T follicular helper cell (primary cell): ENCODE measurements around the gene GNPNAT1.
"Not testable (repeated sequence)": the region's sequence is repeated elsewhere in the genome, so short reads cannot be mapped to it uniquely, and the experiment has no call there.

Experiments
- DNase-seq: peaks from one replicate; pipeline ENCODE4 v3.0.0-alpha.2; 2020; ENCODE audit warnings: low read depth

Gene GNPNAT1

DNA sequence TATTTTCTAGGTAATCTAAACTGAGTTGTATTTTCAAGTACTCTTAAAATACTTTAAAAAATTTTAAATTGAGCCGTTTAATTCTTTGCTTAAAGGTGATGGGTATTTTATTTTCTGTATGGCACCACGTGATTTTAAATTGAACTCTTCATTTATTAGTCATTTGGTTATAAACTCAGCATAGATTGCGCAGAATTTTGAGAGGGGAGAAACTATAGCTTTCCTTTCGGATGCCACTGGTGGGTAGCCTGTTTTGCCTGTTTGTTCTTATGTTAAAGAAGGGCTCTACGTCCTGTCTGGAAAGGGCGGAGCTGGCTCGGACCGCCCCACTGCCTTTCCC lies 61.9 kb downstream of the GNPNAT1 start:
- DNase-seq, result no peak

DNA sequence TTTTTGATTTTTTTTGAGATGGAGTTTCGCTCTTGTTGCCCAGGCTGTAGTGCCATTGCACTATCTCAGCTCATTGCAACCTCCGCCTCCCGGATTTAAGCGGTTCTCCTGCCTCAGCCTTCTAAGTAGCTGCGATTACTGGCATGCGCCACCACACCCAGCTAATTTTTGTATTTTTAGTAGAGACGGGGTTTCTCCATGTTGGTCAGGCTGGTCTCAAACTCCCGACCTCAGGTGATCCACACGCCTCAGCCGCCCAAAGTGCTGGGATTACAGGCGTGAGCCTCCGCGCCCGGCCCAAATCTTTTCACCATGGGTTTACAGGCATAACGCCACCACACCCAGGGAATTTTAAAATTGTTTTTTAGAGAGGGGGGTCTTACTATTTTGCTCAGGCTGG lies 62.4 kb downstream of the GNPNAT1 start:
- not testable (repeated sequence) for DNase-seq

DNA sequence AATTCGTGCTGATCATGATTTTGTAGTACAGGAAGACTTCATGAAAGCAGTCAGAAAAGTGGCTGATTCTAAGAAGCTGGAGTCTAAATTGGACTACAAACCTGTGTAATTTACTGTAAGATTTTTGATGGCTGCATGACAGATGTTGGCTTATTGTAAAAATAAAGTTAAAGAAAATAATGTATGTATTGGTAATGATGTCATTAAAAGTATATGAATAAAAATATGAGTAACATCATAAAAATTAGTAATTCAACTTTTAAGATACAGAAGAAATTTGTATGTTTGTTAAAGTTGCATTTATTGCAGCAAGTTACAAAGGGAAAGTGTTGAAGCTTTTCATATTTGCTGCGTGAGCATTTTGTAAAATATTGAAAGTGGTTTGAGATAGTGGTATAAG lies 63.9 kb downstream of the GNPNAT1 start:
- DNase-seq, result not testable (repeated sequence)
